ENCODE measurements around the gene LAMA5. TPM values are rescaled to one million over a fixed set of nuclear protein-coding genes. Genes with fewer than 3 reads are reported as not detected.

The LAMA5 gene
- total RNA-seq, 2 donors from 2014 or later: 170 to 272 TPM

DNA sequence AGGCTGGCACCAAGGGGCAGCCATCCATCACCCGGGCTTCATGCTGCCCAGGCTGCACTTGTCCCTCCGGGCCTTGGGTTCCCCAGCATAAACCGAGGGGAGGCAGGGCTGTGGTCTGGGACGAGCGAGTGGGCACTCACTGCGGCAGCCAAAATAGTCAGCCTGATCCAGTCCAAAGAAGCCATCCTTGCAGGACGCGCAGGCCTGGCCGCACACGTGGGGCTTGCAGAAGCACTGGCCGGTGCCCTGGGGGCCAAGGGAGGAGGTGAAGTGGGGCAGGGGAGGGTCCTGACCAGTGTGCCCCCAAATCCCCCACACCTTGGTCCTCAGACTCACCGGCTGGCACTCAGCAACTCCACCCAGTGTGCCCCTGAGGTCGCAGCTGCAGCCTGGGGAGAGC is 32.2 kb downstream of the LAMA5 start:
- Histone ChIP-seq H3K4me3 (no peak overlapping the region), H3K9me3 (no peaks in the 10 kb centered on the region), H3K27ac (no peak overlapping the region), H3K27me3 (replicated peaks; ENCODE audit: insufficient read depth) (no peaks in the 10 kb centered on the region), H3K36me3 (peaks cover 6 to 12% of the 10 kb centered on the region in 2 donors), H3K4me1 (replicated peaks) (no peaks in the 10 kb centered on the region)
- no peak for DNase-seq (ENCODE audit: low spot score)
- intact Hi-C loops (cut with DNase I): no loop called here
- TF ChIP-seq, protein P1, sequence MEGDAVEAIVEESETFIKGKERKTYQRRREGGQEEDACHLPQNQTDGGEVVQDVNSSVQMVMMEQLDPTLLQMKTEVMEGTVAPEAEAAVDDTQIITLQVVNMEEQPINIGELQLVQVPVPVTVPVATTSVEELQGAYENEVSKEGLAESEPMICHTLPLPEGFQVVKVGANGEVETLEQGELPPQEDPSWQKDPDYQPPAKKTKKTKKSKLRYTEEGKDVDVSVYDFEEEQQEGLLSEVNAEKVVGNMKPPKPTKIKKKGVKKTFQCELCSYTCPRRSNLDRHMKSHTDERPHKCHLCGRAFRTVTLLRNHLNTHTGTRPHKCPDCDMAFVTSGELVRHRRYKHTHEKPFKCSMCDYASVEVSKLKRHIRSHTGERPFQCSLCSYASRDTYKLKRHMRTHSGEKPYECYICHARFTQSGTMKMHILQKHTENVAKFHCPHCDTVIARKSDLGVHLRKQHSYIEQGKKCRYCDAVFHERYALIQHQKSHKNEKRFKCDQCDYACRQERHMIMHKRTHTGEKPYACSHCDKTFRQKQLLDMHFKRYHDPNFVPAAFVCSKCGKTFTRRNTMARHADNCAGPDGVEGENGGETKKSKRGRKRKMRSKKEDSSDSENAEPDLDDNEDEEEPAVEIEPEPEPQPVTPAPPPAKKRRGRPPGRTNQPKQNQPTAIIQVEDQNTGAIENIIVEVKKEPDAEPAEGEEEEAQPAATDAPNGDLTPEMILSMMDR (IDR thresholded peaks at IDR 0.05): no peak
- TF ChIP-seq POLR2A (IDR thresholded peaks at IDR 0.05) (no peak), POLR2AphosphoS5 (IDR thresholded peaks at IDR 0.05) (no peak)
- WGBS: 94% methylated on average over 12 of the region's 13 CpGs

DNA sequence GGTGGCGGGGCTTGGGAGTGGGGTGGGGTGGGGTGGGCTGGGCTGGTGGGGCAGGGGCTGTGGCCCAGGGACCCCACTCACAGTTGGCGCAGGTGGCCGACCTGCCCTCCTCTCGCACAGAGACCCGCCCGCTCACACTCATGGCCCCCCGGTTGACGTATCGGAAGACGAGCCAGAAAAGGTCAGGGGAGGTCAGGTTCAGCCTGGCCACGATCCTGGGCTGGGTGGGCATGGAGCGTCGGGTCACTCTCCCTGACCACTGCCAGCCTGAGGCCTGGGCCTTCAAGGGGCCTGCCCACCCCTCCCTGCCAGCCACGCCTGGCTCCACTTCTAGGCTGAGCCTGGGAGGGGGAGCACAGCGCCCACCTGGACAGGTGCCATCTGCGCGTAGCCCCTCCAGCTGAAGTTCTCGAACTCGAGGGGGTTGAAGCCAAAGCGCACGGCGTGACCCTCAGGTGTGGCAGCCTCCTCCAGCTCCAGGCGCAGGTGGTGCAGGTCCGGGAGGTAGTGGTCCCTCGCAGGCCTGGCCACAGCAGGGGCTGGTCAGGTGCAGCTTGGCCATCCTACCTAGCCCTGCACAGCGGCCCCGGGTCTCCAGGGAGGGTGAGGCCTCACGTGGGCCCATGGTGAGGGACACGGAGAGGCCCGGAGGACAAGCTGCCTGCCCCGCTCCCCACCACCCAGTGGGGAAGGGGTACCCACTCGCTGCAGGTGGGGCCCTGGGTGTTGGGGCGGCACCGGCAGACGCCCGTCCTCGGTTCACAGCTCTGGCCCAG is 33.1 kb downstream of the LAMA5 start:
- H3K9me3 ChIP-seq: no peaks in the 10 kb centered on the region
- intact Hi-C loops (cut with DNase I): no loop called here
- TF ChIP-seq, protein P1 (IDR thresholded peaks at IDR 0.05): no peak
- TF ChIP-seq POLR2A (IDR thresholded peaks at IDR 0.05) (no peak), POLR2AphosphoS5 (IDR thresholded peaks at IDR 0.05) (no peak)
- H3K36me3 ChIP-seq: peaks cover 6 to 20% of the 10 kb centered on the region in 2 donors
- no peak for DNase-seq (ENCODE audit: low spot score)
- H3K27me3 ChIP-seq (replicated peaks; ENCODE audit: insufficient read depth): no peaks in the 10 kb centered on the region
- no peak overlapping the region for H3K4me3 ChIP-seq
- H3K4me1 ChIP-seq (replicated peaks): no peaks in the 10 kb centered on the region
- no peak overlapping the region for H3K27ac ChIP-seq
- WGBS: 88% methylated on average over 29 of the region's 37 CpGs

DNA sequence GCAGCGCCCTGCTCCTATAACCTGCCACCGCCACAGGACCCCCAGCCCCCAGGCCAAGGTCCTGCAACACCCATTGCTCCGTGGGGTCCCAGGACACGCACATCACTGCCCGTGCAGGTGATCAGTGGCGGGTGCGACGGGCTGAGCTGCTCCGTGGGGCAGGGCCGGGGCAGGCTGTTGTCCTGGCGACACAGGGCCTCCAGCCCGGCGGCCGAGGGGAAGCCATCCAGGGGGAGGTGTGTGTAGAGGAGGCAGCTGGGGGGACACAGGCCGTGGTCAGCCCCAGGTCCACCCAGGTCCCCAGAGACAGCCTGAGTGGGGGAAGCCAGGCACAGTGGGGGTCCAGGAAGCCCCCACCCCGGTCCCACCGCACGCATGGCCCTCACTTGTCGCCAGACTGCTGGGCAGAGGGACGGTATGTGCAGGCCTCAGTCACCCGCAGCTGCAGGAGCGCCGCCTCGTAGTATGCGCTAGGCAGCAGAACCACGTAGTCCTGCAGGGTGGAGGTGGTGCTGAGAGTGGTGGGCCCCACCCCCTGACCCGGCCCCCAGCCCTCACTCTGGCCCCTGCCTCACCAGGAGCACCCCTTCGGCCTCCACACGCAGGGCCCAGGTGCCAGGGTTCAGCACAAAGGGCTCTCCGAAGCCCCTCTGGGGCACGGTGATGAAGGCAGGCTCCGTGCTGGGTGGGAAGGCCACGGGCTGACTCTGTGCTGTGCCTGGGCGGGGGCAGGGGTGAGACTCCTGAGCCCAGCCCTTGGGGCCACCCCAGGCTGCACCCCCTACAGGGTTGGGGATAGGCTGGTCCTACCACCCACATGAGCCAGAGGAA is 33.9 kb downstream of the LAMA5 start:
- Histone ChIP-seq H3K27me3 (replicated peaks; ENCODE audit: insufficient read depth) (no peaks in the 10 kb centered on the region), H3K9me3 (no peaks in the 10 kb centered on the region), H3K27ac (no peak overlapping the region), H3K4me3 (no peak overlapping the region), H3K36me3 (peaks cover 6 to 20% of the 10 kb centered on the region in 2 donors), H3K4me1 (replicated peaks) (no peaks in the 10 kb centered on the region)
- 92% methylated on average over 19 of the region's 34 CpGs for WGBS
- intact Hi-C loops (cut with DNase I): no loop called here
- TF ChIP-seq, protein P1 (IDR thresholded peaks at IDR 0.05): no peak
- DNase-seq (ENCODE audit: low spot score): no peak

DNA sequence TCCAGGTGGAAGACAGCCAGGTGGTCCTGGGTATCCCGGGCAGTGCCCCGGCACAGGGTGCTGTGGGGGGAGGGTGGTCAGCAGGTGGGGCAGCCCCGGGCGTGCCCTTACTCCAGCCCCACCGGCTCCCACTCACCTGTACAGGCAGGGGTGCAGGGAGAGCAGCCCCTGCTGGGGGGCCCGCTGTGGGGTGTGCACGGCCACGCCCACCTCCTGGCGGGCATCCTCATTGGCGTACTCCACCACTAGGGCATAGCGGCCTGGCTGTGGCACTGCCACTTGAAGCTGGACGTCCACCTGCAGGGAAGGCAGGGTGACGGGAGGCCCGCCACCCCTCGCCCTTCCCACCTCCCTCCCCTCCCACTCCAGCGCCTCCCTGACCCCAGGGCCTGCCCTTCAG is 34.7 kb downstream of the LAMA5 start:
- Histone ChIP-seq H3K4me3 (no peak overlapping the region), H3K9me3 (no peaks in the 10 kb centered on the region), H3K27me3 (replicated peaks; ENCODE audit: insufficient read depth) (no peaks in the 10 kb centered on the region), H3K27ac (no peak overlapping the region), H3K36me3 (peaks cover 6 to 20% of the 10 kb centered on the region in 2 donors), H3K4me1 (replicated peaks) (no peaks in the 10 kb centered on the region)
- DNase-seq (ENCODE audit: low spot score): no peak
- 82% methylated on average over 16 of the region's 16 CpGs for WGBS
- intact Hi-C loops (cut with DNase I): no loop called here
- no peak for TF ChIP-seq POLR2A (IDR thresholded peaks at IDR 0.05)
- no peak for TF ChIP-seq POLR2AphosphoS5 (IDR thresholded peaks at IDR 0.05)
- TF ChIP-seq, protein P1 (IDR thresholded peaks at IDR 0.05): no peak

Measured in prostate gland (tissue), 2 donors.